Measurements from ENCODE around the gene GYPB. TPM values are rescaled to one million over a fixed set of nuclear protein-coding genes. Genes with fewer than 3 reads are reported as not detected.
"Not testable (repeated sequence)": the region's sequence is repeated elsewhere in the genome, so short reads cannot be mapped to it uniquely, and the experiment has no call there.

The GYPB gene
- total and polyA plus RNA-seq, 2 donors (not counting 1 experiment from before 2014, with no cell fraction given), result not detected

GRCh38 chr4:144017271-144017670 is 1.9 kb downstream of the GYPB start:
- not testable (repeated sequence) for H3K9ac ChIP-seq (ENCODE audit: insufficient read depth, low read length); H3K4me2 ChIP-seq (ENCODE audit: extremely low read depth, insufficient read depth, low read length); H4K20me1 ChIP-seq (ENCODE audit: control insufficient read depth, extremely low read depth, insufficient read depth, low read length); H3K79me2 ChIP-seq (ENCODE audit: control insufficient read depth, insufficient read depth, low read length); H3K9me3 ChIP-seq (ENCODE audit: control insufficient read depth, insufficient read depth, low read depth, low read length); H3K4me3 ChIP-seq (replicated peaks in 1 of 4; ENCODE audit: control extremely low read depth in 1 of 4, insufficient read depth in 1 of 4, low read depth in 3 of 4, low read length in 4 of 4); H3K27me3 ChIP-seq (ENCODE audit: control insufficient read depth, insufficient read depth, low read length); H3K27ac ChIP-seq (ENCODE audit: insufficient read depth, low read length); H3K4me1 ChIP-seq (ENCODE audit: control insufficient read depth, extremely low read depth, insufficient read depth, low read length); DNase-seq (ENCODE audit: low read depth in 2 of 2); H2AFZ ChIP-seq (ENCODE audit: low read length); H3K36me3 ChIP-seq (ENCODE audit: control insufficient read depth, insufficient read depth, low read length)

DNA sequence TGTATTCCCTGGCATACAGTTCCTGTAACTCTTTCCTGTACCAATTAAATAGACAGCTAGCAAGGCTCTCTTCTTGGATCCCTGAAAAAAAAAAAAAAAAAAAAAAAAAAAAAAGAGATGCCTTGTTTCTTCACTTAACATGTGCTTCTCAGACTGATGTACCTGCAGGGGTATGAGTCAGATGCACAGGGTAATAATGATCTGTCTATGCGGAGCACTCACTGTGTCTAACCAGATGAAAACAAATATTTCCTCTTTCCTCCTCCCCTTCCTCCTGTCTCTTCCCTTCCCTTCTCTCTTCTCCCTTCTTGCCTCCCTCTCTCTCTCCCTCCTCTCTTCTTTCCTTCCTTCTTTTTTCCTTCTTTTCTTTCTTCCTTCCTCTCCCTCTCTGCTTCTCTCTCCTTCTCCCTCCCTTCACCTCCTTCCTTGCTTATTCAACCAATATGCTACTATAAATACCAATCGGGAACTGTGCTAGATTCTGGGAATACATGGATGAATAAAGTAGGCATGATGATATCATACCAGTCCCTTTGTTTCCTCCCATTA is 3.0 kb downstream of the GYPB start:
- not testable (repeated sequence) for H3K27ac ChIP-seq (ENCODE audit: insufficient read depth, low read length); H3K4me1 ChIP-seq (ENCODE audit: control insufficient read depth, extremely low read depth, insufficient read depth, low read length); H2AFZ ChIP-seq (ENCODE audit: low read length); H3K79me2 ChIP-seq (ENCODE audit: control insufficient read depth, insufficient read depth, low read length); H3K36me3 ChIP-seq (ENCODE audit: control insufficient read depth, insufficient read depth, low read length); DNase-seq (ENCODE audit: low read depth in 2 of 2); H3K9ac ChIP-seq (ENCODE audit: insufficient read depth, low read length); H3K27me3 ChIP-seq (ENCODE audit: control insufficient read depth, insufficient read depth, low read length); H4K20me1 ChIP-seq (ENCODE audit: control insufficient read depth, extremely low read depth, insufficient read depth, low read length); H3K4me3 ChIP-seq (replicated peaks in 1 of 4; ENCODE audit: control extremely low read depth in 1 of 4, insufficient read depth in 1 of 4, low read depth in 3 of 4, low read length in 4 of 4); H3K4me2 ChIP-seq (ENCODE audit: extremely low read depth, insufficient read depth, low read length); H3K9me3 ChIP-seq (ENCODE audit: control insufficient read depth, insufficient read depth, low read depth, low read length)

DNA sequence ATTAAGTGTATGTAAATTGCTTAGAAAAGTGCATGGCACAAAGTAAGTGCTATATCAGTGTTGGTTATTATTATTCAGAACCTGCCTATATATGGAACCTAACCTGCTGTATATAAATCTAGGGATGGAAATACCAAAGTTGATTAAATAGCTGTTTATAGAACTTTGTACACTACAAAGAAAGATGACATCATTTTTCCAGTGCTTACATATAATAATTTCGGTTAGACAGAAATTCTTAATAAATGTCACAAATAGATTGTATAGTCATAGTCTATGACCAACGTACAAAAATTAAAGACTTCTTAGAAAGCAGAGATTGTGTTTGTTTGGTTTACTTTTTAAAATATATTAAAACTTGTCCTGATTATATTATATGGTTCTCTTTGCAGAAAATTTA is 4.4 kb downstream of the GYPB start:
- Histone ChIP-seq H2AFZ (ENCODE audit: low read length) (no peak overlapping the region), H3K4me1 (ENCODE audit: control insufficient read depth, extremely low read depth, insufficient read depth, low read length) (no peaks in the 10 kb centered on the region), H3K36me3 (ENCODE audit: control insufficient read depth, insufficient read depth, low read length) (no peaks in the 10 kb centered on the region), H4K20me1 (ENCODE audit: control insufficient read depth, extremely low read depth, insufficient read depth, low read length) (no peaks in the 10 kb centered on the region), H3K4me2 (ENCODE audit: extremely low read depth, insufficient read depth, low read length) (no peak overlapping the region), H3K79me2 (ENCODE audit: control insufficient read depth, insufficient read depth, low read length) (no peaks in the 10 kb centered on the region), H3K4me3 (replicated peaks in 1 of 4; ENCODE audit: control extremely low read depth in 1 of 4, insufficient read depth in 1 of 4, low read depth in 3 of 4, low read length in 4 of 4) (no peak overlapping the region), H3K27me3 (ENCODE audit: control insufficient read depth, insufficient read depth, low read length) (no peaks in the 10 kb centered on the region), H3K27ac (ENCODE audit: insufficient read depth, low read length) (no peak overlapping the region), H3K9me3 (ENCODE audit: control insufficient read depth, insufficient read depth, low read depth, low read length) (no peaks in the 10 kb centered on the region), H3K9ac (ENCODE audit: insufficient read depth, low read length) (no peak overlapping the region)
- no peak for TF ChIP-seq EZH2 (IDR thresholded peaks at IDR 0.05; ENCODE audit: low read length, missing control alignments)
- TF ChIP-seq CTCF (conservative IDR thresholded peaks at IDR 0.05 in 1 of 2, IDR thresholded peaks at IDR 0.05 in 1 of 2; ENCODE audit: low read depth in 1 of 2, low read length in 2 of 2), result no peak
- no peak for DNase-seq (ENCODE audit: low read depth in 2 of 2)

DNA sequence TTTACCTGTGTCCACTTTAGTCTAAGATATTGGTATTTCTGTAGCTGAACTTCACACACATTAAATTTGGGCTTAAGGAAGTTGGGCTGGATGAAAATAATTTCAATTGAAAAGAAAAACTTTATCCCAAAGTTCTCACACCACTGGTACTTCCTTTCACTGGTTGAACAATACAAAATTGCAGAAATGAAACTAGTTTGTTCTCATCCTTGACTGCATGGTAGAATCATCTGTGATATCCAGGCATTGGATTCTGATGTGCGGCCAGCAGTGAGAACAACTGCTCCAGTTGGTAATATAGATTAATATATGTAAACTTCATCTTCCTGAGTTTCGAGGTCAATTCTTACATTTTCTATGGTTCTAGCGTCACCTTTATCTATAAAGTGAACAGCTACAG is 10.6 kb downstream of the GYPB start:
- DNase-seq (ENCODE audit: low read depth in 2 of 2); H3K79me2 ChIP-seq (ENCODE audit: control insufficient read depth, insufficient read depth, low read length); H3K4me3 ChIP-seq (replicated peaks in 1 of 4; ENCODE audit: control extremely low read depth in 1 of 4, insufficient read depth in 1 of 4, low read depth in 3 of 4, low read length in 4 of 4); H3K9me3 ChIP-seq (ENCODE audit: control insufficient read depth, insufficient read depth, low read depth, low read length); H2AFZ ChIP-seq (ENCODE audit: low read length); H3K4me2 ChIP-seq (ENCODE audit: extremely low read depth, insufficient read depth, low read length); H3K27me3 ChIP-seq (ENCODE audit: control insufficient read depth, insufficient read depth, low read length); H3K36me3 ChIP-seq (ENCODE audit: control insufficient read depth, insufficient read depth, low read length); H3K4me1 ChIP-seq (ENCODE audit: control insufficient read depth, extremely low read depth, insufficient read depth, low read length); H4K20me1 ChIP-seq (ENCODE audit: control insufficient read depth, extremely low read depth, insufficient read depth, low read length); H3K9ac ChIP-seq (ENCODE audit: insufficient read depth, low read length); H3K27ac ChIP-seq (ENCODE audit: insufficient read depth, low read length): not testable (repeated sequence)

DNA sequence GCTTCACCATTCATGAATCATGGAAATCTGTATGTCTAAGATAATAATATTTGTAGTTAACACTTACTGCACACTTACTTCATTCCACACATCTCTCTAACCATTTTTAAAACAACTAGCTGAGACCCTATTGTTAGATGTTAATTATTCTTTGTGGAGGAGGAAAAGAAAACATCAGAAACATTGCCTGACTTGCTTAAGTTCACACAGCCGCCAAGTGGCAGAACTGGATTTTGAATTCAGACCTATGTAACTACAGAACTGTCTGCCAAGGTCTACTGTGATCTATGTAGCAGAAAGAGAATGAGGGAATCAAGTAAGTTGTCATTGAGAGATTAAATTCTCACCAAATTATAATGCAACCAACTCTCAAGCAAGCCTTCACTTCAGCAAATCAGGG is 11.2 kb downstream of the GYPB start:
- H3K27me3 ChIP-seq (ENCODE audit: control insufficient read depth, insufficient read depth, low read length); H3K27ac ChIP-seq (ENCODE audit: insufficient read depth, low read length); H3K36me3 ChIP-seq (ENCODE audit: control insufficient read depth, insufficient read depth, low read length): not testable (repeated sequence)

DNA sequence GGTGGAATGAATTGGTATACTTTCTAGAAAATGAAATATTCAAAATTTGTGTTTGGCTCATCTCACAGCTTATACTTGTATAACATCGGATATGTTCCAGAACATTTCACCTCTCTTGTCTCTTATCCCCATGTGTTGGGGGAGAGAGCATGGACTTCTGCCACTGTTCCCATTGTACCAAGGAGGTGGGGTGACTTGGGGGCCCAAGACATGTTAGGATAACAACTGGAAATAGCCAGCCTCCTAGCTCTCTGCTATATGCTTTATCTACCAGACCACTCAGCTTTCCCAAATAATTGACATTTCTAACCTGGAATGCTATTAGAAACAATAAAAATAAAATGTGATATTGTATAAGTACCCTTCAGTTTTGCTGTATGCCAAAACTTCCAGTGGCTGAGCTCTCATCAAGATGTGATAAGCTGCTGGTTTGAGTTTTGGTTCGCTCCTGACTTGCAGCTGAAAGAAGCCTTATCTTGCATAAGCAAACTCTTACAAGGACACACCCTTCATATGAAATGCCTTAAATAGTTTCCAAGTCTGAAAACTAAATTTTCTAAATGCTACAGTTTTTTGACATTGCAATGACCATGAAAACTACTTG is 12.9 kb downstream of the GYPB start:
- H3K27me3 ChIP-seq (ENCODE audit: control insufficient read depth, insufficient read depth, low read length), result not testable (repeated sequence)

More for the DNA sequence above, 11.2 kb downstream of the GYPB start:
- H3K4me3 ChIP-seq (replicated peaks in 1 of 4; ENCODE audit: control extremely low read depth in 1 of 4, insufficient read depth in 1 of 4, low read depth in 3 of 4, low read length in 4 of 4); H3K4me2 ChIP-seq (ENCODE audit: extremely low read depth, insufficient read depth, low read length); H3K9ac ChIP-seq (ENCODE audit: insufficient read depth, low read length); H3K79me2 ChIP-seq (ENCODE audit: control insufficient read depth, insufficient read depth, low read length); H2AFZ ChIP-seq (ENCODE audit: low read length); DNase-seq (ENCODE audit: low read depth in 2 of 2); H3K4me1 ChIP-seq (ENCODE audit: control insufficient read depth, extremely low read depth, insufficient read depth, low read length); H4K20me1 ChIP-seq (ENCODE audit: control insufficient read depth, extremely low read depth, insufficient read depth, low read length); H3K9me3 ChIP-seq (ENCODE audit: control insufficient read depth, insufficient read depth, low read depth, low read length): not testable (repeated sequence)

More for the DNA sequence above, 12.9 kb downstream of the GYPB start:
- not testable (repeated sequence) for H3K4me3 ChIP-seq (replicated peaks in 1 of 4; ENCODE audit: control extremely low read depth in 1 of 4, insufficient read depth in 1 of 4, low read depth in 3 of 4, low read length in 4 of 4); H3K4me1 ChIP-seq (ENCODE audit: control insufficient read depth, extremely low read depth, insufficient read depth, low read length); H4K20me1 ChIP-seq (ENCODE audit: control insufficient read depth, extremely low read depth, insufficient read depth, low read length); H3K79me2 ChIP-seq (ENCODE audit: control insufficient read depth, insufficient read depth, low read length); H2AFZ ChIP-seq (ENCODE audit: low read length); H3K9me3 ChIP-seq (ENCODE audit: control insufficient read depth, insufficient read depth, low read depth, low read length); H3K27ac ChIP-seq (ENCODE audit: insufficient read depth, low read length); H3K36me3 ChIP-seq (ENCODE audit: control insufficient read depth, insufficient read depth, low read length); H3K4me2 ChIP-seq (ENCODE audit: extremely low read depth, insufficient read depth, low read length); H3K9ac ChIP-seq (ENCODE audit: insufficient read depth, low read length)
- DNase-seq (ENCODE audit: low read depth in 2 of 2), result peak in 1 of 2 donors; percentile 38

Data from fibroblast of lung (primary cell).